ENCODE measurements around the gene ADH4.
A peak's percentile ranks its signal among the peaks of the same experiment; 100 is the strongest.
"Not testable (repeated sequence)": the region's sequence is repeated elsewhere in the genome, so short reads cannot be mapped to it uniquely, and the experiment has no call there.

ADH4 gene

GRCh38 chr4:99134586-99134985 is 9.5 kb downstream of the ADH4 start:
- DNase-seq (ENCODE audit: low read depth in 2 of 2) = no peak

- no peak for DNase-seq (ENCODE audit: low read depth in 2 of 2)
These were observed 12.7 kb downstream of the ADH4 start for GRCh38 chr4:99131378-99131777.

DNA sequence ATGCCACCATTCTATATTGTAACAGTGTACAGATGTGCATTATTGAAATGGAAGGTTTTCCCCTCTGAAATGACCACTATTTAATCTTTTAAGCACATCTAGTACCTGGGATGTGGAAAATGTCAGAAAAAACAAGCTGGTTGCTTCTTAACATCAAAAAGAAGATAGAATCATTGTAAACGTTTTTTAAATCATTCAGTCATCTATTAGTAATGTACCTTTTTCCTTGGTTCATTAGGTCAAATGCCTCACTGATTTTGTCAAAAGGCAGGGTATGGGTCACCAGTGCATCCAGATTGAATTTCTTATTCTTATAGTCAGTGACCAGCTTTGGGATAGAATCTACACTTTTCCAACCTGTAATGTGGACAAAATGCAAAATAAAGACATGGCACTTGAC is 17.7 kb downstream of the ADH4 start:
- no peak for DNase-seq (ENCODE audit: low read depth in 2 of 2)

DNA sequence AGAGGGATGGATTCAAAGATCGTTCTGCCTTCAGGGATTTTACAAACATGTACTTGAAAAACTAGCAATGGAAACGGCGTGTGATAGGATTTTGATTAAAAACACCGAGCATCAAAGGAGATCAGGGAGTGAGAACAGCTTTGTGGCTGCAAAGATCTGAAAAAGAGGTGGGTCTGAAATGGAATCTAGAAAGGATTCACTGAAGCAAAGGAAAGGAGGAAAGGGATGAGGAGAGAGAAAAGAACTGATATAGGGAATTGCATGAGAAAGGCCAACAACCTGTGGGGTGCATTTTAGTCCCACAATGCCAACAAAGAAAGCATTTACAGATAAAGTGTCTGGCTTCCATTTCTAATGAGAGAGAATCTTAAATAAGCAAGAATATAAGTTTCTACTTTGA is 23.1 kb downstream of the ADH4 start:
- DNase-seq (ENCODE audit: low read depth in 2 of 2) = no peak

DNA sequence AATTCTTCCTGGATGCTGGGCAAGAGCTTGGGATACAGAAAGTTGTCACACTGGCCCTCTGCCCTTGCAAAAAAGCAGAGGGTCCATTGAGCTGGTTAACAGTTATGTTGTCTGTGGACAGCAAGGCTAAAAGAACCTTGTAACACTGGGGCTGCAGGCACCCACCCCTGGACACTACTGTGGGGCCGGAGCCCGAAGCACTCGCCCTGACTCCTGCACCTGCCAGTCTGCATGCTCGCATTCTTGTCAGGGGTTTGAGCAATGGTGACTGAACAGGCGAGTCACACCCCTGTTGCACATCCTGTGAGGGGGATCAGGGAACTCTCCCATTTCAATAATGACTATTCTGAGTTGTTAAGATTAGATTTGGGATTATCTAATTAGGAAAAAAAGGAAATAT is 23.6 kb downstream of the ADH4 start:
- DNase-seq (ENCODE audit: low read depth in 2 of 2) = no peak

DNA sequence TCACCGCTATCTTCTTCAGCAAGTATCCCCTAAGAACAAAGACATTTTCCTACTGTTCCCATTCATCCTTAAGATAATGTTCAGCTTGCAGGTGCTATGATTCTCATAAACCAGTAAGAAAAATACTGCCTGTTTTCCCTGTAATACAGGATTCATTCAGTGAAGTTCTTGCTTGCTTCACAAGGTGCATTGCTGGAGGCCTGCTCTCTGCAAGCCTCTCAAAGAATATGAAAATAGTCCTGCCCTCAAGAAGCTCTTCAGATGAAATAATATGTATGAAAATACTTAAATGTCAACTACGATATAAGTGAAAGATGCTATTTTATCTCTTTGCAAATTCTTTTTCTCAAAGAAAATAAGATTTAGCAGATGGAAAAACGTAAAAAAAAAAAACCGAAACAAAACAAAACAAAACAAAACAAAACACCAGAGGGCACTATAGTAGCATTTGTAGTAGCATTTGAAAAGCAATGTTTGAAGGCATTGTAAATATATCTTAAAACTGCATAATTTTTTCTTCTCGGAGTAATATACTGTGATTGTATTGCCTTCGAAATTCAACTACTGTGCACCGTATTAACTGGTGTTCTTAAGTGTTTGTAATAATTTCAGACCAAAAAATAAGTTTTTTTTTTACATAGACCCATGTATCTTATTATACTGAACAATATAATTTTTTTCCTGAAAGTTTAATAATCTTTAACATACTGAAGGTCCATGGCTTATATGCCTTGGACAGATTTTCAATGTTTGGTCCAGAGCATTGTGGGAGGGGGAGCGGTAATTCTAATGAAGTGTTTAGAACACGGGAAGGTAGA is 26.0 kb downstream of the ADH4 start:
- no peak for DNase-seq (ENCODE audit: low read depth in 2 of 2)

GRCh38 chr4:99117122-99117841 is 26.8 kb downstream of the ADH4 start:
- not testable (repeated sequence) for DNase-seq (ENCODE audit: low read depth in 2 of 2)

DNA sequence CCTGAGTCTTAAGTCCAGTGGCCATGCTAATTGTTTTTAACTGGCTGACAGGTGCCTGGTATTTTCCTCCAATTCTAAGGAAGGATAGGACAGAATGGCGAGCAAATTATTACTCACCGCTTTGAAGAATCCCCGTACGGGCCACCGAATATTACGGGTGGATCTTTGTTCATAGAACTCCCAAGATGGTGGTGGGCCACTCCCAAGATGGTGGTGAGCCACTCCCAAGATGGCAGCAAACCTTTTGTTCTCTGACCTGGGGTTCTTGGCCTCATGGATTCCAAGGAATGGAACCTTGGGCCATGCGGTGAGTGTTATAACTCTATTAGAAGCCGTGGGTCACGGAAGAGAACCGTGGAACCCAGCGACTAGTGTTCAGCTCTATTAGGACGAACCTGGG is 34.8 kb downstream of the ADH4 start:
- DNase-seq (ENCODE audit: low read depth in 2 of 2) = not testable (repeated sequence)

DNA sequence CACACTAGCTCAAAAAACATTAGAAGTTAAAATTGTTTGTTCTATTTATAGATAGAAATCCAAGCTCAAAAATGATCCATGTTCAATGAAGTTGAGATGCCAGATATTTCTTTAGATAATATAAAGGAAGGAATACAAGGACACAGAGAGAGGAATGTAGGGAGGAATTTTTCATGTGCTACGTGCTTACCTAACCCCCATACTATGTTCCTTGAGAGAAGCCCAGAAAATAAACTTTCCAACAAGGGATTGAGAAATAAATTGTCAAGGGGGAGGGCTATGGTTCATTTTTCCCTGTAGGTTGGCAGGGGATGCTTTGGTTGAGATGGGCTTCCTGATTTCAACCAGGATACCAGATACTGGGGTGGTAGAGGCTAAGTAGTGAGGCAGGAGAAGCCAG is 39.9 kb downstream of the ADH4 start:
- no peak for DNase-seq (ENCODE audit: low read depth in 2 of 2)

GRCh38 chr4:99103166-99103565 is 40.9 kb downstream of the ADH4 start:
- DNase-seq (ENCODE audit: low read depth in 2 of 2) = no peak

DNA sequence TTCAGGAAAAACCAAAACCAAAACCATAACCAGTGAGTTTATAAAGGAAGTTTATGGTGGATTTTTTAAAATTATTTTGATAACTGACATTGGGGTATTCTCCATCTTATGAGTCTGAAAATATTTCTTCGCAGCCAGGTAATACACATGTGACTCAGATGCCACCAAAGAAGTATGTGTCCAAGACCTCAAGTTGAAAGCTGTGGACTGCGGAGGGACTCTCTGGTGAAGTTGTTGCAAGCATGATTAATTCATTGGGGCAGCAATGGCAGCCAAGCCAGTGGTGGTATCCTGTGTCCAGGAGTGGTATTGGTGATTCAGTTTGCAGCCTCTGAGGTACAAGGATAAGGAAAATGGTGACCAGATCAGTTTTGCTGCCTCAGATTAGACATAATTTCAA is 41.5 kb downstream of the ADH4 start:
- no peak for DNase-seq (ENCODE audit: low read depth in 2 of 2)

DNA sequence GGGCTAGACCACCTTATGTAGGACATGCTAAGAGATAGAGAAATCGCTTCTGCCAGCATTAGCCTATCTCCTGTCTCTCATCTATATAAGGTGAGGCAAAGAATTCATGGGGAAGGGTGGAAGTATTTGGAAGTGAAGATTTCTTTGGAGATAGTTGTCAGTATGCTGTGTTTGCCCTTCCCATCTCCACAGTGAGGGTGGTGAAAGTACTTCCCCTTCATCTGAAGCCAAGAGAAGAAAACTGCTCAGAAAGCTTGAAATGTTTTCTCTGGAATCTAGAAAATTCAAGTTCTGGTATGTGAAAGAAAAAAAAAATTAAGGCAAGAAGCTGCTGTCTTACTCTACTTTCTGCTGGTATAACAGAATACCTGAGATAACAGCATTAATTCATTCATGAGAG is 43.2 kb downstream of the ADH4 start:
- DNase-seq (ENCODE audit: low read depth in 2 of 2) = no peak

DNA sequence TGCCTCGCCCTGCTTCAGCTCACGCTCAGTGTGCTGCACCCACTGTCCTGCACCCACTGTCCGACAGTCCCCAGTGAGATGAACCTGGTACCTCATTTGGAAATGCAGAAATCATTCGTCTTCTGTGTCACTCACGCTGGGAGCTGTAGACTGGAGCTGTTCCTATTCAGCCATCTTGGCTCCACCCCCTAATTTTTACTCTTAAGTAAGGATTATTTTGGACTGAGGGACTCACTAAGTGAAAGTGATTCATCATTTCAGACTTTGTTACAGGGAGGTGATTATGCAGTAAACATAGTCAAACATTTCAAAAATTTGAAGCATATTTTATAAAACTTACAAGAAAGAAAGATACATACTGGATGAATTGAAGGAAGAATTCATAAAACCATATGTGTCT is 44.3 kb downstream of the ADH4 start:
- not testable (repeated sequence) for DNase-seq (ENCODE audit: low read depth in 2 of 2)

DNA sequence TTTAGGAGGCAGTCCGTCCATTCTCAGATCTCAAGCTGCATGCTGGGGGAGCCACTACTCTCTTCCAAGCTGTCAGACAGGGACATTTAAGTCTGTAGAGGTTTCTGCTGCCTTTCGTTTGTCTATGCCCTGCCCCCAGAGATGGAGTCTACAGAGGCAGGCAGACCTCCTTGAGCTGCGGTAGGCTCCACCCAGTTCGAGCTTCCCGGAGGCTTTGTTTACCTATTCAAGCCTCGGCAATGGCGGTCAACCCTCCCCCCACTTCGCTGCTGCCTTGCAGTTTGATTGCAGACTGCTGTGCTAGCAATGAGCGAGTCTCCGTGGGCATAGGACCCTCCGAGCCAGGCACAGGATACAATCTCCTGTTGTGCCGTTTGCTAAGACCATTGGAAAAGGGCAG is 44.8 kb downstream of the ADH4 start:
- no peak for DNase-seq (ENCODE audit: low read depth in 2 of 2)

- not testable (repeated sequence) for DNase-seq (ENCODE audit: low read depth in 2 of 2)
These were observed 52.3 kb downstream of the ADH4 start for GRCh38 chr4:99091841-99092240.

DNA sequence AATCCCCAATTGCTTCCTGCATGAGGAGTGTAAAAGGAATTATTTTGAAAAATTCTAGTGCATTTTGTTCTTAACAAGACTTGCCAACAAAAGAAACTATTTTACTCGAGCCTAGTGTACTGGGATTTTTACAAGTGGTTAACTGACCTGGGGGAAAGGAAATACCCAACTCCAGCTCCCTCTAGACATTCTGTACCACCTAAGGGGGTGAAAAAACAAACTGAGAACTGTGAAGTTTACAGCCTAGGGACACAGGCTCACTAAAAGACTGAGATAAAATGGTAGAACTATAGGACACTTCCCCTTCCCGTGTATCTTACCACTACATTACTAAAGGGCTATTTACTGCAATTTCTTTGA is 52.9 kb downstream of the ADH4 start:
- DNase-seq (ENCODE audit: low read depth in 2 of 2) = no peak

GRCh38 chr4:99090481-99091215 is 53.4 kb downstream of the ADH4 start:
- no peak for DNase-seq (ENCODE audit: low read depth in 2 of 2)

GRCh38 chr4:99088481-99089365 is 55.4 kb downstream of the ADH4 start, which contains the start of gene ADH5:
Gene ADH5, minus strand, starts transcription at chr4:99088788. Its CDS starts 88 bp downstream, at chr4:99088700.
- DNase-seq (ENCODE audit: low read depth in 2 of 2) = peak; percentile 78 to 87

DNA sequence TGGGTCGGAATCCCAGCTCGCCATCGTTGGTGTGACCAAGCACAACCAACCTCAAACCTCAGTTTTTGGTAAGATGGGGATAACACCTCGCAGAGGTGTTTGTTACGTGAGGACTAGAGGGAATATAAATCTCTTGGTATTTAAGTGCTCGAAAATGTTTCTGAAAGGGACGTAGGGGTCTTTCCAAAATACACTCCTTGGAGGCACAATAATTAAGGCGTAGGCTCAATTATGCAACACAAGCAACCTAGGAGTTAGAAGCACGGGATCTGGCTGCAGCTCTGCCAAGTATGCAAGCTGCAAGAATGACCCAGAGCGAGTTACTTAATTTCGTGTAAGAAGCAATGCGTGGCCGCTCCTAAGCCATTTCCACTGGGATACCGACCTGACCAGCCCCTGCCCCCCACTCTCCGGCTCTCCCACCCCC is 56.1 kb downstream of the ADH4 start:
- peak in 1 of 2 donors; percentile 2 for DNase-seq (ENCODE audit: low read depth in 2 of 2)

- no peak for DNase-seq (ENCODE audit: low read depth in 2 of 2)
These were observed 59.5 kb downstream of the ADH4 start for GRCh38 chr4:99084595-99084994.

DNA sequence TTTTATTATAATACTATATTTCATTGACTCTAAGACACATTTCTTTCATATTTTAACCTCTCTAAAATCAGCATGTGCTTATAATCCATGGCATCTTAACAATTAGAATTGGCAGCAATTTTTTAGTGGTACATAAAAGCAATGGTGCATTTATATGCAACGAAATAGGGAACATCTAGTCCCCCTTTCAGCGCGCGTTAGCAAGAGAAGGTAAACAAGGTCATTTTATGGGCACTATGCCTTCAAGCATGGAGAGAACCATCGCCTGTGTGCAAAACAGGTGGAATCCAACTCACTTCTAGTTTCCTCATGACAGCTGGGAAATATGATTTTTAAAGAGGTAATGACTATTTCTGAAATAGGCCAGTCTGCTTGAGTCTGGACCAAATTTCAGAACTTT is 61.9 kb downstream of the ADH4 start:
- DNase-seq (ENCODE audit: low read depth in 2 of 2) = no peak
